Fibroblast of skin of left biceps (primary cell): Measurements from ENCODE around the gene LRRC8B.

Experiments used
- DNase-seq, 2 experiments: peaks; one replicate each; pipeline ENCODE4 v3.0.0-alpha.2; 2013; ENCODE audit warnings: low read depth in 2 of 2

The LRRC8B gene

GRCh38 chr1:89547563-89548116 lies 23.0 kb downstream of the LRRC8B start:
- peak in 1 of 2 experiments; percentile 20 for DNase-seq

GRCh38 chr1:89548122-89548857 lies 23.7 kb downstream of the LRRC8B start:
- no peak for DNase-seq

- no peak for DNase-seq
Observed at GRCh38 chr1:89550995-89551394, 26.4 kb downstream of the LRRC8B start.

GRCh38 chr1:89552471-89553081 lies 27.9 kb downstream of the LRRC8B start:
- no peak for DNase-seq

GRCh38 chr1:89553157-89553556 lies 28.5 kb downstream of the LRRC8B start:
- DNase-seq, result no peak

- DNase-seq, result no peak
Observed at GRCh38 chr1:89555550-89555949, 30.9 kb downstream of the LRRC8B start.

- DNase-seq, result no peak
Observed at GRCh38 chr1:89556726-89557444, 32.3 kb downstream of the LRRC8B start.

GRCh38 chr1:89557445-89557825 lies 32.8 kb downstream of the LRRC8B start:
- DNase-seq, result no peak

- DNase-seq, result no peak
Observed at GRCh38 chr1:89557956-89558355, 33.3 kb downstream of the LRRC8B start.

- DNase-seq, result peak; percentile 38 to 39
Observed at GRCh38 chr1:89563957-89564604, 39.5 kb downstream of the LRRC8B start.

- DNase-seq, result no peak
Observed at GRCh38 chr1:89565521-89565920, 40.9 kb downstream of the LRRC8B start.

GRCh38 chr1:89566761-89567174 lies 42.1 kb downstream of the LRRC8B start:
- DNase-seq, result no peak

GRCh38 chr1:89567797-89568196 lies 43.2 kb downstream of the LRRC8B start:
- DNase-seq, result no peak

- DNase-seq, result no peak
Observed at GRCh38 chr1:89573410-89573809, 48.8 kb downstream of the LRRC8B start.

- DNase-seq, result no peak
Observed at GRCh38 chr1:89574621-89575020, 50.0 kb downstream of the LRRC8B start.

GRCh38 chr1:89575207-89575606 lies 50.6 kb downstream of the LRRC8B start:
- no peak for DNase-seq

GRCh38 chr1:89576013-89576412 lies 51.4 kb downstream of the LRRC8B start:
- no peak for DNase-seq

- DNase-seq, result no peak
Observed at GRCh38 chr1:89578151-89578550, 53.5 kb downstream of the LRRC8B start.

- no peak for DNase-seq
Observed at GRCh38 chr1:89578946-89579684, 54.5 kb downstream of the LRRC8B start.

- DNase-seq, result no peak
Observed at GRCh38 chr1:89580036-89580435, 55.4 kb downstream of the LRRC8B start.

GRCh38 chr1:89581859-89582258 lies 57.2 kb downstream of the LRRC8B start:
- DNase-seq, result no peak
